ENCODE results near the gene UGGT1. TPM values are rescaled to one million over a fixed set of nuclear protein-coding genes. Genes with fewer than 3 reads are reported as not detected.

The UGGT1 gene
- total RNA-seq, 1 donor = 80.0 TPM

DNA sequence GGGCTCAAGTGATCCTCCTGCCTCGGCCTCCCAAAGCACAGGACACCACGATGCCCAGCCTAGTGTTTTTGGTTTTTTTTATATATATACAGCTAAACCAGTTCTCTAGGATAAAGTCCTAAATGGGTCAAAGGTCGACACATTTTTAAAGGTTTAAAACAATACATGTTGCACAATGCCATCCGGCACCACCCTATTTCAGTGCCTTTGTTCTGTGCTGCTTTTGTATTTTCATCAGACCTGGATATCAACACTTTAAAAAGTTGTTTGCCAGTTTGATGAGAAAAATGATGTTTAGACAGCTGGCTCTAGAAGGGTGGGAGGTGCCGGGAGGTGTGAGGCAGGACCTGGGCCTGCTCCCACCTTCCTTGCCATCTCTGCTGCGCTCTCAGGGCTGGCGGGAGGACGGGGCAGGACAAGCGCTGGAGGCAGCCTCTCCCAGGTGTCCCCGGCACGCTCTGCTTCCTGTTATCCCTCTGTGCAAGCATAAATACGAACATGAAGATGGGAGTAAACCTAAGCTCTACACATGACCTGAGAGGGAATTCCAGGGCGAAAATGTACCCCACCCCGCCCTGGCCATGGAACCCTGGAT lies 124.0 kb downstream of the UGGT1 start:
- Histone ChIP-seq H3K27me3 (ENCODE audit: insufficient read depth, low read length) (peaks cover under 1% of the 10 kb centered on the region), H3K4me2 (ENCODE audit: insufficient read depth, low read length) (no peak overlapping the region), H4K20me1 (ENCODE audit: insufficient read depth, low read length) (no peaks in the 10 kb centered on the region), H3K4me1 (ENCODE audit: insufficient read depth, low read length) (no peaks in the 10 kb centered on the region), H3K27ac (ENCODE audit: low read depth, low read length) (no peak overlapping the region), H3K4me3 (ENCODE audit: insufficient read depth, low read length) (no peak overlapping the region), H3K9me3 (ENCODE audit: low read depth, low read length) (no peaks in the 10 kb centered on the region), H3K79me2 (ENCODE audit: insufficient read depth, low read length) (no peaks in the 10 kb centered on the region), H3K36me3 (ENCODE audit: insufficient read depth, low read length) (no peaks in the 10 kb centered on the region), H2AFZ (ENCODE audit: low read length) (no peak overlapping the region)
- TF ChIP-seq, protein P1, sequence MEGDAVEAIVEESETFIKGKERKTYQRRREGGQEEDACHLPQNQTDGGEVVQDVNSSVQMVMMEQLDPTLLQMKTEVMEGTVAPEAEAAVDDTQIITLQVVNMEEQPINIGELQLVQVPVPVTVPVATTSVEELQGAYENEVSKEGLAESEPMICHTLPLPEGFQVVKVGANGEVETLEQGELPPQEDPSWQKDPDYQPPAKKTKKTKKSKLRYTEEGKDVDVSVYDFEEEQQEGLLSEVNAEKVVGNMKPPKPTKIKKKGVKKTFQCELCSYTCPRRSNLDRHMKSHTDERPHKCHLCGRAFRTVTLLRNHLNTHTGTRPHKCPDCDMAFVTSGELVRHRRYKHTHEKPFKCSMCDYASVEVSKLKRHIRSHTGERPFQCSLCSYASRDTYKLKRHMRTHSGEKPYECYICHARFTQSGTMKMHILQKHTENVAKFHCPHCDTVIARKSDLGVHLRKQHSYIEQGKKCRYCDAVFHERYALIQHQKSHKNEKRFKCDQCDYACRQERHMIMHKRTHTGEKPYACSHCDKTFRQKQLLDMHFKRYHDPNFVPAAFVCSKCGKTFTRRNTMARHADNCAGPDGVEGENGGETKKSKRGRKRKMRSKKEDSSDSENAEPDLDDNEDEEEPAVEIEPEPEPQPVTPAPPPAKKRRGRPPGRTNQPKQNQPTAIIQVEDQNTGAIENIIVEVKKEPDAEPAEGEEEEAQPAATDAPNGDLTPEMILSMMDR (IDR thresholded peaks at IDR 0.05; ENCODE audit: extremely low read depth, low read depth, low read length) = no peak
- DNase-seq (ENCODE audit: insufficient read length, low spot score, missing footprints) = peak; percentile 51

DNA sequence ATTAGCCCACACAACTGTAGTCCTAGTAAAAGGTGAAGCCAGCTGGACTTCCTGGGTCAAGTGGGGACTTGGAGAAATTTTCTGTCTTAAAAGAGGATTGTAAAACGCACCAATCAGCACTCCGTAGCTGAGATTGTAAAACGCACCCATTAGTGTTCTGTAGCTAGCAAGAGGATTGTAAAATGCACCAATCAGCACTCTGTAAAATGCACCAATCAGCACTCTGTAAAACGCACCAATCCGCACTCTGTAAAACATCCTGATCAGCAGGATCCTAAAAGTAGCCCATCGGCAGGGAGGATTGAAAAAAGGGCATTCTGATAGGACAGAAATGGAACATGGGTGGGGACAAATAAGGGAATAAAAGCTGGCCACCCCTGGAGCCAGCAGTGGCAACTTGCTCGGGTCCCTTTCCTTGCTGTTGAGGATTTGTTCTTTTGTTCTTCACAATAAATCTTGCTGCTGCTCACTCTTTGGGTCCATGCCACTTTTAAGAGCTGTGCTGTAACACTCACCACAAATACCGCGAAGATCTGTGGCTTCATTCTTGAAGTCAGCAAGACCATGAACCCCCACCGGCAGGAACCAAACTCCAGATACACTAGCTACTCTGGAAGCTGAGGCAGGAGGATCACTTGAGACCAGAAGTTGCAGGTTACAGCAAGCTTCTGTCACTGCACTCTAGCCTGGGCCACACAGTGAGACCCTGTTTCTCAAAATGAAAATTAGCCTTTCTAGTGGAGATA lies 125.1 kb downstream of the UGGT1 start:
- Histone ChIP-seq H3K9me3 (ENCODE audit: low read depth, low read length) (no peaks in the 10 kb centered on the region), H3K79me2 (ENCODE audit: insufficient read depth, low read length) (no peaks in the 10 kb centered on the region), H4K20me1 (ENCODE audit: insufficient read depth, low read length) (no peaks in the 10 kb centered on the region), H3K27me3 (ENCODE audit: insufficient read depth, low read length) (peaks cover 2% of the 10 kb centered on the region), H3K27ac (ENCODE audit: low read depth, low read length) (no peak overlapping the region), H3K4me3 (ENCODE audit: insufficient read depth, low read length) (no peak overlapping the region), H2AFZ (ENCODE audit: low read length) (no peak overlapping the region), H3K36me3 (ENCODE audit: insufficient read depth, low read length) (no peaks in the 10 kb centered on the region), H3K4me1 (ENCODE audit: insufficient read depth, low read length) (no peaks in the 10 kb centered on the region), H3K4me2 (ENCODE audit: insufficient read depth, low read length) (no peak overlapping the region)
- no peak for DNase-seq (ENCODE audit: insufficient read length, low spot score, missing footprints)
- TF ChIP-seq, protein P1 (IDR thresholded peaks at IDR 0.05; ENCODE audit: extremely low read depth, low read depth, low read length) = no peak

DNA sequence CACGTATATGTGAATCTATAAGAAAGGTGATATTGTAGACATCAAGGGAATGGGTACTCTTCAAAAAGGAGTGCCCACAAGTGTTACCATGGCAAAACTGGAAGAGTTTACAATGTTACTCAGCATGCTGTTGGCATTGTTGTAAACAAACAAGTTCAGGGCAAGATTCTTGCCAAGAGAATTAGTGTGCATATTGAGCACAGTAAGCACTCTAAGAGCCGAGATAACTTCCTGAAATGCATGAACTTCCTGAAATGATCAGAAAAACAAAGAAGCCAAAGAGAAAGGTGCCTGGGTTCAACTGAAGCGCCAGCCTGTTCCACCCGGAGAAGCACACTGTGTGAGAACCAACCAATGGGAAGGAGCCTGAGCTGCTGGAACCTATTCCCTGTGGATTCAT lies 126.7 kb downstream of the UGGT1 start:
- no peaks in the 10 kb centered on the region for H4K20me1 ChIP-seq (ENCODE audit: insufficient read depth, low read length)
- peaks cover 2% of the 10 kb centered on the region for H3K27me3 ChIP-seq (ENCODE audit: insufficient read depth, low read length)
- TF ChIP-seq, protein P1 (IDR thresholded peaks at IDR 0.05; ENCODE audit: extremely low read depth, low read depth, low read length) = no peak
- no peak overlapping the region for H3K27ac ChIP-seq (ENCODE audit: low read depth, low read length)
- H3K4me1 ChIP-seq (ENCODE audit: insufficient read depth, low read length) = no peaks in the 10 kb centered on the region
- no peak for DNase-seq (ENCODE audit: insufficient read length, low spot score, missing footprints)
- H3K36me3 ChIP-seq (ENCODE audit: insufficient read depth, low read length) = no peaks in the 10 kb centered on the region
- H3K4me3 ChIP-seq (ENCODE audit: insufficient read depth, low read length) = no peak overlapping the region
- no peaks in the 10 kb centered on the region for H3K9me3 ChIP-seq (ENCODE audit: low read depth, low read length)
- no peaks in the 10 kb centered on the region for H3K79me2 ChIP-seq (ENCODE audit: insufficient read depth, low read length)
- no peak overlapping the region for H3K4me2 ChIP-seq (ENCODE audit: insufficient read depth, low read length)
- H2AFZ ChIP-seq (ENCODE audit: low read length) = no peak overlapping the region

DNA sequence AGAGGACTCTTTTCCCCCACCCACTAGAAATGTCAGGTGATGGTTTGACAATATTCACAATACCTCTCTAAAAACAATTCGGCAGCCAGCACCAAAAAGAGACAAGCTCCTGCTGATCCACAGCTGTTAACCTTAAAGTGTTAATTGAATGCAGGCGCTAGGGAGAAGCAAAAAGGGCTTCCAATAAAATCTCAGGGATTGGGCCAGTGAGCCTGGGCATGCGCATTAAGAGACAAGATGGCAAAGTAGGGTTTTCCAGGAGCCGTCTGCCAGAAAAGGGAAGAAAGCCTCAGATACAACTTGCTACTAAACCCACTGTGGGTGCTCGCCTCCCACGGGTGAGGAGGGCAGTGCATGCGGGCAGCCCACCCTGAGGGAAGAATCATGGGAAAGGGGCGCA lies 128.9 kb downstream of the UGGT1 start:
- H3K4me2 ChIP-seq (ENCODE audit: insufficient read depth, low read length) = no peak overlapping the region
- H3K4me1 ChIP-seq (ENCODE audit: insufficient read depth, low read length) = no peaks in the 10 kb centered on the region
- TF ChIP-seq, protein P1 (IDR thresholded peaks at IDR 0.05; ENCODE audit: extremely low read depth, low read depth, low read length) = no peak
- peaks cover 2% of the 10 kb centered on the region for H3K27me3 ChIP-seq (ENCODE audit: insufficient read depth, low read length)
- no peaks in the 10 kb centered on the region for H3K9me3 ChIP-seq (ENCODE audit: low read depth, low read length)
- no peaks in the 10 kb centered on the region for H4K20me1 ChIP-seq (ENCODE audit: insufficient read depth, low read length)
- no peaks in the 10 kb centered on the region for H3K36me3 ChIP-seq (ENCODE audit: insufficient read depth, low read length)
- H3K79me2 ChIP-seq (ENCODE audit: insufficient read depth, low read length) = no peaks in the 10 kb centered on the region
- H3K27ac ChIP-seq (ENCODE audit: low read depth, low read length) = no peak overlapping the region
- H3K4me3 ChIP-seq (ENCODE audit: insufficient read depth, low read length) = no peak overlapping the region
- no peak for DNase-seq (ENCODE audit: insufficient read length, low spot score, missing footprints)
- H2AFZ ChIP-seq (ENCODE audit: low read length) = no peak overlapping the region

Data from osteoblast (primary cell).